ENCODE results near the gene RPTOR.

The RPTOR gene

GRCh38 chr17:80640366-80641084 lies 95.9 kb downstream of the RPTOR start:
- DNase-seq (ENCODE audit: low read depth in 2 of 2) = no peak

- no peak for DNase-seq (ENCODE audit: low read depth in 2 of 2)
These were observed 98.9 kb downstream of the RPTOR start for GRCh38 chr17:80643326-80644099.

GRCh38 chr17:80644536-80644935 lies 99.9 kb downstream of the RPTOR start:
- DNase-seq (ENCODE audit: low read depth in 2 of 2) = peak; percentile 24 to 34

GRCh38 chr17:80645706-80646325 lies 101.2 kb downstream of the RPTOR start:
- no peak for DNase-seq (ENCODE audit: low read depth in 2 of 2)

GRCh38 chr17:80646328-80646727 lies 101.7 kb downstream of the RPTOR start:
- DNase-seq (ENCODE audit: low read depth in 2 of 2) = no peak

- DNase-seq (ENCODE audit: low read depth in 2 of 2) = peak; percentile 69 to 72
These were observed 103.1 kb downstream of the RPTOR start for GRCh38 chr17:80647746-80648145.

- DNase-seq (ENCODE audit: low read depth in 2 of 2) = no peak
These were observed 104.6 kb downstream of the RPTOR start for GRCh38 chr17:80649200-80649644.

GRCh38 chr17:80649672-80650330 lies 105.2 kb downstream of the RPTOR start:
- peak; percentile 52 to 53 for DNase-seq (ENCODE audit: low read depth in 2 of 2)

GRCh38 chr17:80650331-80650672 lies 105.7 kb downstream of the RPTOR start:
- no peak for DNase-seq (ENCODE audit: low read depth in 2 of 2)

GRCh38 chr17:80650751-80651518 lies 106.3 kb downstream of the RPTOR start:
- DNase-seq (ENCODE audit: low read depth in 2 of 2) = no peak

- no peak for DNase-seq (ENCODE audit: low read depth in 2 of 2)
These were observed 108.2 kb downstream of the RPTOR start for GRCh38 chr17:80652756-80653330.

- DNase-seq (ENCODE audit: low read depth in 2 of 2) = no peak
These were observed 109.2 kb downstream of the RPTOR start for GRCh38 chr17:80653856-80654255.

- no peak for DNase-seq (ENCODE audit: low read depth in 2 of 2)
These were observed 111.0 kb downstream of the RPTOR start for GRCh38 chr17:80655608-80656007.

GRCh38 chr17:80656590-80656989 lies 112.0 kb downstream of the RPTOR start:
- DNase-seq (ENCODE audit: low read depth in 2 of 2) = no peak

- DNase-seq (ENCODE audit: low read depth in 2 of 2) = no peak
These were observed 112.9 kb downstream of the RPTOR start for GRCh38 chr17:80657561-80657960.

GRCh38 chr17:80658821-80659220 lies 114.2 kb downstream of the RPTOR start:
- no peak for DNase-seq (ENCODE audit: low read depth in 2 of 2)

GRCh38 chr17:80659651-80660050 lies 115.0 kb downstream of the RPTOR start:
- no peak for DNase-seq (ENCODE audit: low read depth in 2 of 2)

GRCh38 chr17:80660527-80661198 lies 116.0 kb downstream of the RPTOR start:
- DNase-seq (ENCODE audit: low read depth in 2 of 2) = no peak

GRCh38 chr17:80662557-80662956 lies 117.9 kb downstream of the RPTOR start:
- no peak for DNase-seq (ENCODE audit: low read depth in 2 of 2)

GRCh38 chr17:80663781-80664206 lies 119.2 kb downstream of the RPTOR start:
- DNase-seq (ENCODE audit: low read depth in 2 of 2) = peak in 1 of 2 experiments; percentile 12

Measured in fibroblast of skin of left quadriceps (primary cell).